Esophagus muscularis mucosa (tissue), 4 donors: ENCODE data around the gene CEP104. TPM values are rescaled to one million over a fixed set of nuclear protein-coding genes. Genes with fewer than 3 reads are reported as not detected.

Source experiments
- DNase-seq: peaks from one replicate; pipeline ENCODE4 v3.0.0-alpha.2; 2017; ENCODE audit errors: extremely low spot score
- H3K27ac ChIP-seq, 4 donors: fragments of 200-600 bp; sonication (generic); replicated peaks in 1 of 4; 1 replicate in 3 of 4; 2 replicates in 1 of 4; pipeline ENCODE4 v1.5.1; 2016 to 2019; ENCODE audit warnings: mild to moderate bottlenecking in 1 of 4
- H3K27me3 ChIP-seq, 4 donors: fragments of 200-600 bp; sonication (generic); one replicate each; pipeline versions ENCODE4 v1.5.1 to v1.6.0; 2016 to 2019
- H3K36me3 ChIP-seq, 4 donors: fragments of 200-600 bp; sonication (generic); one replicate each; pipeline ENCODE4 v1.5.1; 2016 to 2019
- H3K4me1 ChIP-seq, 4 donors: fragments of 200-600 bp; sonication (generic); one replicate each; pipeline ENCODE4 v1.5.1; 2016 to 2019
- H3K4me3 ChIP-seq, 4 donors: fragments of 200-600 bp; sonication (generic); 1 replicate in 2 of 4; 2 replicates in 2 of 4; pipeline ENCODE4 v1.5.1; 2016 to 2019; ENCODE audit warnings: mild to moderate bottlenecking in 4 of 4, moderate library complexity in 1 of 4
- H3K9me3 ChIP-seq, 4 donors: fragments of 200-600 bp; sonication (generic); 1 replicate in 3 of 4; 2 replicates in 1 of 4; pipeline ENCODE4 v1.5.1; 2016 to 2019
- EP300 ChIP-seq: sonication (generic); formaldehyde crosslinking; IDR thresholded peaks from one replicate; pipeline ENCODE4 v1.6.1; 2017; ENCODE audit warnings: antibody characterized with exemption
- POLR2A ChIP-seq: fragments of 450-650 bp; IDR thresholded peaks from one replicate; pipeline ENCODE4 v1.6.1; 2017; ENCODE audit warnings: antibody characterized with exemption, moderate library complexity, mild to moderate bottlenecking, low read depth
- POLR2AphosphoS5 ChIP-seq, 2 donors: sonication (generic); formaldehyde crosslinking; IDR thresholded peaks; one replicate each; pipeline ENCODE4 v1.6.1; 2017; ENCODE audit warnings: antibody characterized with exemption in 2 of 2
- WGBS: methylation state at CpG from one replicate; pipeline ENCODE4 v1.1.5; 2018; 5-methylcytosine and 5-hydroxymethylcytosine counted together
- intact Hi-C: fragments of 100-400 bp; cut with DNase I; formaldehyde crosslinking; loops from one replicate; pipeline ENCODE4 v1.15.1; 2023
- total RNA-seq, 4 donors: library from RNA; depleted of rRNA; stranded (reverse); fragments of >200 nt; gene quantifications; one replicate each; pipeline versions ENCODE4 v1.1.0 to v1.2.1, GENCODE V29; 2016
- TF ChIP-seq, protein P1 (sequence below), 3 experiments: fragments of 200-600 bp in 2 of 3; fragments of 450-650 bp in 1 of 3; sonication (generic) in 2 of 3; IDR thresholded peaks; one replicate each; pipeline ENCODE4 v1.5.1; 2017 to 2019; ENCODE audit warnings: antibody characterized with exemption in 3 of 3, mild to moderate bottlenecking in 2 of 3, moderate library complexity in 1 of 3

Gene CEP104
- total RNA-seq, 4 donors from 2014 or later, result 42.7 to 84.2 (median 69.8) TPM

GRCh38 chr1:3824650-3825049, 32.4 kb downstream of the CEP104 start:
- Histone ChIP-seq H3K4me1 (no peaks in the 10 kb centered on the region), H3K4me3 (no peak overlapping the region), H3K9me3 (no peaks in the 10 kb centered on the region), H3K27ac (no peak overlapping the region), H3K27me3 (no peaks in the 10 kb centered on the region), H3K36me3 (peaks cover 63 to 100% (median 98%) of the 10 kb centered on the region in 4 donors)
- DNase-seq, result no peak
- 89% methylated on average over 8 of the region's 8 CpGs for WGBS
- intact Hi-C loops, result no loop called here
- TF ChIP-seq POLR2A, result no peak
- no peak for TF ChIP-seq EP300
- TF ChIP-seq POLR2AphosphoS5 (IDR thresholded peaks at IDR 0.05), result no peak
- TF ChIP-seq, protein P1, sequence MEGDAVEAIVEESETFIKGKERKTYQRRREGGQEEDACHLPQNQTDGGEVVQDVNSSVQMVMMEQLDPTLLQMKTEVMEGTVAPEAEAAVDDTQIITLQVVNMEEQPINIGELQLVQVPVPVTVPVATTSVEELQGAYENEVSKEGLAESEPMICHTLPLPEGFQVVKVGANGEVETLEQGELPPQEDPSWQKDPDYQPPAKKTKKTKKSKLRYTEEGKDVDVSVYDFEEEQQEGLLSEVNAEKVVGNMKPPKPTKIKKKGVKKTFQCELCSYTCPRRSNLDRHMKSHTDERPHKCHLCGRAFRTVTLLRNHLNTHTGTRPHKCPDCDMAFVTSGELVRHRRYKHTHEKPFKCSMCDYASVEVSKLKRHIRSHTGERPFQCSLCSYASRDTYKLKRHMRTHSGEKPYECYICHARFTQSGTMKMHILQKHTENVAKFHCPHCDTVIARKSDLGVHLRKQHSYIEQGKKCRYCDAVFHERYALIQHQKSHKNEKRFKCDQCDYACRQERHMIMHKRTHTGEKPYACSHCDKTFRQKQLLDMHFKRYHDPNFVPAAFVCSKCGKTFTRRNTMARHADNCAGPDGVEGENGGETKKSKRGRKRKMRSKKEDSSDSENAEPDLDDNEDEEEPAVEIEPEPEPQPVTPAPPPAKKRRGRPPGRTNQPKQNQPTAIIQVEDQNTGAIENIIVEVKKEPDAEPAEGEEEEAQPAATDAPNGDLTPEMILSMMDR (IDR thresholded peaks at IDR 0.05), result no peak

- Histone ChIP-seq H3K36me3 (peaks cover 43 to 100% (median 87%) of the 10 kb centered on the region in 4 donors), H3K27ac (no peak overlapping the region), H3K4me3 (no peak overlapping the region), H3K9me3 (no peaks in the 10 kb centered on the region), H3K27me3 (no peaks in the 10 kb centered on the region), H3K4me1 (no peaks in the 10 kb centered on the region)
- intact Hi-C loops, result no loop called here
- WGBS, result 78% methylated on average over 16 of the region's 16 CpGs
- DNase-seq, result no peak
- no peak for TF ChIP-seq POLR2AphosphoS5 (IDR thresholded peaks at IDR 0.05)
- TF ChIP-seq POLR2A, result no peak
- TF ChIP-seq EP300, result no peak
- TF ChIP-seq, protein P1 (IDR thresholded peaks at IDR 0.05), result no peak
These were observed 34.6 kb downstream of the CEP104 start for GRCh38 chr1:3822421-3822820.

GRCh38 chr1:3821908-3822307, 35.1 kb downstream of the CEP104 start:
- H3K36me3 ChIP-seq, result peaks cover 43 to 100% (median 83%) of the 10 kb centered on the region in 4 donors
- H3K9me3 ChIP-seq, result no peaks in the 10 kb centered on the region
- WGBS, result 91% methylated on average over 15 of the region's 15 CpGs
- H3K27me3 ChIP-seq, result no peaks in the 10 kb centered on the region
- H3K4me1 ChIP-seq, result no peaks in the 10 kb centered on the region
- H3K4me3 ChIP-seq, result no peak overlapping the region
- no peak overlapping the region for H3K27ac ChIP-seq
- intact Hi-C loops, result no loop called here
- DNase-seq, result no peak
- TF ChIP-seq POLR2A, result no peak

DNA sequence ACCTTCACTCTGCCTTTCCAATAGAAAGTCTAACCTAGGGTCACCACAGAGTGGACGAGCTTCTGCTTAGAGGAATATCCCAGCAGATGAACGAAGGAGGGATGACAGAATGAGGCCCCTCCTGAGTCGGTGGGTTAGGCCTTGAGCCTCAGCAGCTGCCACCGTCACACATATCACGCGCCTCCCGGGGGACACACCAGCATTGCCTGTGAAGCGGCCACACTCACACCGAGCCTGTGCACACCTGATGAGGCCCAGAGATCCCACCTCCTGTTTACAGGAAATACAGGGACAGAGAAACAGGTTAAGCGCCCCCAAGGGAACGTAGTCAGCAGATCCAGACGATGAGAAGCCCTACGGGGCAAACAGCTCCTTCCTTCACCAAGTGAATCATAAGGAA, 35.6 kb downstream of the CEP104 start:
- Histone ChIP-seq H3K27ac (no peak overlapping the region), H3K4me1 (no peaks in the 10 kb centered on the region), H3K4me3 (no peak overlapping the region), H3K36me3 (peaks cover 43 to 100% (median 82%) of the 10 kb centered on the region in 4 donors), H3K27me3 (no peaks in the 10 kb centered on the region), H3K9me3 (no peaks in the 10 kb centered on the region)
- DNase-seq, result no peak
- TF ChIP-seq, protein P1 (IDR thresholded peaks at IDR 0.05), result no peak
- TF ChIP-seq POLR2A (no peak), POLR2AphosphoS5 (IDR thresholded peaks at IDR 0.05) (no peak), EP300 (no peak)
- 93% methylated on average over 3 of the region's 13 CpGs for WGBS
- intact Hi-C loops, result no loop called here

DNA sequence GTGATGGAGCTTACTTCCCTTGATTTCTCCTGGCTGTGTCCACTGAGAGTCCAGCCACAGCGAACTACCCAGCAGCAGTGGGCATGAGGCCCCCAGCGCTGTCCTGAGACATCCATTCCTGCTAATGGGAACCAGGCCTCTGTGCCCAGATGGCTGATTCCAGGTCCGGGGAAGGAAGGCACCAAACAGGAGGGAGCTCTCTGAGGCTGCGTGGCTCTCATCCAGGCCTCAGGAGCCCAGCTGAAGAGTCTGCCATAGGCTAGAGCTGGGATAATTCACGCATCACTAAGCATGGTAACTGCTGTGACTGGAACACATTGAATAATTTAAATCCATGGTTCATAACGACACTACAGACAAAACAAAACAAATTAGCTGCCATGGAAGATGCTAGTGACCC, 36.0 kb downstream of the CEP104 start:
- WGBS, result 79% methylated on average over 3 of the region's 6 CpGs
- Histone ChIP-seq H3K27me3 (no peaks in the 10 kb centered on the region), H3K36me3 (peaks cover 43 to 100% (median 82%) of the 10 kb centered on the region in 4 donors), H3K4me3 (no peak overlapping the region), H3K27ac (no peak overlapping the region), H3K9me3 (no peaks in the 10 kb centered on the region), H3K4me1 (no peaks in the 10 kb centered on the region)
- DNase-seq, result no peak
- intact Hi-C loops, result no loop called here
- TF ChIP-seq POLR2AphosphoS5 (IDR thresholded peaks at IDR 0.05), result no peak
- no peak for TF ChIP-seq EP300
- no peak for TF ChIP-seq POLR2A
- TF ChIP-seq, protein P1 (IDR thresholded peaks at IDR 0.05), result no peak
